OCI-LY1 (cell line): Measurements from ENCODE around the gene ARG2.

Experiments
- CTCF ChIP-seq: fragments of 200-600 bp; sonication (generic), shearing (Covaris generic); IDR thresholded peaks from 2 replicates; pipeline ENCODE4 v1.5.1; 2017; ENCODE audit warnings: mild to moderate bottlenecking, antibody characterized with exemption, low read length, moderate library complexity, mixed read lengths
- EZH2 ChIP-seq: fragments of 200-600 bp; sonication (generic), shearing (Covaris generic); IDR thresholded peaks from 2 replicates; pipeline ENCODE4 v1.8.0; 2017; ENCODE audit warnings: borderline replicate concordance, mixed run types, mild to moderate bottlenecking, antibody characterized with exemption, low read length, moderate library complexity, mixed read lengths

DNA sequence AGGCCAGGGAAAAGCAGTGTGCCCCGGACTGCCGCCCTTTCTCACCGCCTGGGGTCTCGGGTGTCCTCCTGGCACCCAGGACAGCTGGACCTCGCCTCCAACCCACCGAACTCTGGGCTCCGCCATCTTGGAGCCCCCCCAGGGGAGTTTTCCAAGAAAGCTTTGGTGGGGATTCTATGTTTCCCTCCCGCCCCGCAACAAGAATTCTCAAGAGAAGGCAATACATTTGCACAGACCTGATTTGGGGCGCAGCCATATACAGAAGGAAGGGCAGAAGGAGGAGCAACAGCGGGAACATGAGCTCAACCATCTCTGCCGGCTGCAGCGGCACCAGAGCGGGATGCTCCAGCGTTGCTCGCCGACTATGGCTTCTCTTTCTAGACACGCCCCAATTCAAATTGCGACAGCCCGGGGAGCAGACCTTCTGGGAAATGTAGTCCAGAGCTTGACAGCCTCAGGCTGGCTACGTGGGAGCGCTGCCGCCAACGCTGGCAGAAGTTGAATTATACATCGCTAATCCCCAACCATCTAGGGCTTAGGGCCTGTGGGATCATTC lies 75.8 kb downstream of the ARG2 start, which contains the start of gene RDH11:
- TF ChIP-seq CTCF = no peak
- TF ChIP-seq EZH2 = no peak
